ENCODE measurements around the gene CLIP2. TPM values are rescaled to one million over a fixed set of nuclear protein-coding genes. Genes with fewer than 3 reads are reported as not detected.
"Not testable (repeated sequence)": the region's sequence is repeated elsewhere in the genome, so short reads cannot be mapped to it uniquely, and the experiment has no call there.

CLIP2 gene
- total RNA-seq, 1 donor from 2014 or later = 32.6 TPM

DNA sequence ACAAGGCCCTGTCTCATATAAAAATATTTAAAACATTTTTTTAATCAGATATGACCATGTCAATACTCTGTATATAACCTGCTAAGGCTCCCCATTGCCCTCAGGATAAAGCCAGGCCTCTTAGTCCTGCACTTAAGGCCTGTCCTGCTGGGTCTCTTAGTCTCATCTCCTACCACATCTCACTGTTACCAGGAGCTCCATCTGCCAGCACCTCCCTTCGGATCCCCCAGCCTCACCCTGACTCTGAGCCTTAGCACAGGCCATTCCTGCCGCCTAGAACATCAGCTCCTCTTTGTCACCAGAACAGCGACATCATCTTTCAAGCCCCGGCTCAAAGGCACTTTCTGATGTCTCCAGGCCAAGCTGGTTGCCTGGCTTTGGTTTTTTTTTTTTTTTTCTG is 138.8 kb downstream of the CLIP2 start:
- TF ChIP-seq, protein P1, sequence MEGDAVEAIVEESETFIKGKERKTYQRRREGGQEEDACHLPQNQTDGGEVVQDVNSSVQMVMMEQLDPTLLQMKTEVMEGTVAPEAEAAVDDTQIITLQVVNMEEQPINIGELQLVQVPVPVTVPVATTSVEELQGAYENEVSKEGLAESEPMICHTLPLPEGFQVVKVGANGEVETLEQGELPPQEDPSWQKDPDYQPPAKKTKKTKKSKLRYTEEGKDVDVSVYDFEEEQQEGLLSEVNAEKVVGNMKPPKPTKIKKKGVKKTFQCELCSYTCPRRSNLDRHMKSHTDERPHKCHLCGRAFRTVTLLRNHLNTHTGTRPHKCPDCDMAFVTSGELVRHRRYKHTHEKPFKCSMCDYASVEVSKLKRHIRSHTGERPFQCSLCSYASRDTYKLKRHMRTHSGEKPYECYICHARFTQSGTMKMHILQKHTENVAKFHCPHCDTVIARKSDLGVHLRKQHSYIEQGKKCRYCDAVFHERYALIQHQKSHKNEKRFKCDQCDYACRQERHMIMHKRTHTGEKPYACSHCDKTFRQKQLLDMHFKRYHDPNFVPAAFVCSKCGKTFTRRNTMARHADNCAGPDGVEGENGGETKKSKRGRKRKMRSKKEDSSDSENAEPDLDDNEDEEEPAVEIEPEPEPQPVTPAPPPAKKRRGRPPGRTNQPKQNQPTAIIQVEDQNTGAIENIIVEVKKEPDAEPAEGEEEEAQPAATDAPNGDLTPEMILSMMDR (IDR thresholded peaks at IDR 0.05) = no peak
- peaks cover 17% of the 10 kb centered on the region for H3K4me1 Mint-ChIP-seq (ENCODE audit: low read depth)
- no peaks in the 10 kb centered on the region for H3K9me3 Mint-ChIP-seq (ENCODE audit: low read depth)
- peak; percentile 40 for DNase-seq (ENCODE audit: low spot score)
- no peaks in the 10 kb centered on the region for H3K36me3 Mint-ChIP-seq (ENCODE audit: low read depth)
- H3K27ac Mint-ChIP-seq (ENCODE audit: unreplicated experiment) = no peak overlapping the region
- H3K4me3 Mint-ChIP-seq (ENCODE audit: unreplicated experiment) = no peak overlapping the region
- H3K27me3 Mint-ChIP-seq (ENCODE audit: low read depth) = no peaks in the 10 kb centered on the region

DNA sequence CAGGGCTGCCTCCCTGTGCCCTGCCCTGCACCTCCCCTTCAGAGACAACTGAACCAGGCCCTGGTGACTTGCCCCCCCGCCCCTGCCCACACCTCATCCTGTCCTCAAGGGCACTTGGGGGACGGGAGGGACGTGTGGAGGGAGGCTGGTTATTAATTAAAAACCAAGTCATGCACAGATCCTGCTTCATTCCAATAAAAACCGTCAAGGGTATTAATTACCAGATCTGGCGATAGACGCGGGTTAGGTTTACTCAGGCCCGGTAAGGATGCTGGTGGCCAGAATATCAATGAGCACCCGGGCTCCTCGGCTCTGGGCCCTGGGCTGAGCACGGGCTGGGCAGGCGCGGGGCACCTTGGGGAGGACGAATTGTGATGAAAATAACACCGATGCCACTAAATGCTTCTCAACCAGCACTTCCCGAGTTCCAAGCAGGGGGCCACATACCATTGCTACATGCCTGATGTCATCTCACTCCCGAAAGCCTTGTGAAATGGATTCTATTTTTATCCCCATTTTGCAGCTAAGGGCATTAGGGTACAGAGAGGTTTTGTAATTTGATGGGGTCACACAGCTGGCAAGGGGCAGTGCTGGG is 140.0 kb downstream of the CLIP2 start:
- peak overlapping the region; percentile 73 for H3K27ac Mint-ChIP-seq (ENCODE audit: unreplicated experiment)
- DNase-seq (ENCODE audit: low spot score) = peak; percentile 42
- H3K36me3 Mint-ChIP-seq (ENCODE audit: low read depth) = no peaks in the 10 kb centered on the region
- H3K4me3 Mint-ChIP-seq (ENCODE audit: unreplicated experiment) = no peak overlapping the region
- H3K9me3 Mint-ChIP-seq (ENCODE audit: low read depth) = no peaks in the 10 kb centered on the region
- TF ChIP-seq, protein P1 (IDR thresholded peaks at IDR 0.05) = peak; percentile 30
- peaks cover 17% of the 10 kb centered on the region for H3K4me1 Mint-ChIP-seq (ENCODE audit: low read depth)
- H3K27me3 Mint-ChIP-seq (ENCODE audit: low read depth) = no peaks in the 10 kb centered on the region

DNA sequence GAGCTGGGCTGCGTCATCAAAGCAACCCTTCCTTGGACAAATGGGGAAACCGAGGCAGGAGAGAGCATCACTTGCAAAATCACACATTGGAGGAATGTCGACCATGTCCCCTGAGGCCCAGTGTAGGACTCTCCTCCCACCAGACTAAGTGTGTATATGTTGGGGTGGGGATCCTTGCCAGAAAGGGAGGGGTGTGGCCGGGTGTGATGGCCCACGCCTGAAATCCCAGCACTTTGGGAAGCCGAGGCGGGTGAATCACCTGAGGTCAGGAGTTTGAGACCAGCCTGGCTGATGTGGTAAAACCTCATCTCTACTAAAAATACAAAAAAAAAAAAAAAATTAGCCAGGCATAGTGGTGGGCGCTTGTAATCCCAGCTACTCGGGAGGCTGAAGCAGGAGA is 141.2 kb downstream of the CLIP2 start:
- peak; percentile 50 for DNase-seq (ENCODE audit: low spot score)
- peak overlapping the region; percentile 57 for H3K27ac Mint-ChIP-seq (ENCODE audit: unreplicated experiment)
- H3K4me3 Mint-ChIP-seq (ENCODE audit: unreplicated experiment) = not testable (repeated sequence)

DNA sequence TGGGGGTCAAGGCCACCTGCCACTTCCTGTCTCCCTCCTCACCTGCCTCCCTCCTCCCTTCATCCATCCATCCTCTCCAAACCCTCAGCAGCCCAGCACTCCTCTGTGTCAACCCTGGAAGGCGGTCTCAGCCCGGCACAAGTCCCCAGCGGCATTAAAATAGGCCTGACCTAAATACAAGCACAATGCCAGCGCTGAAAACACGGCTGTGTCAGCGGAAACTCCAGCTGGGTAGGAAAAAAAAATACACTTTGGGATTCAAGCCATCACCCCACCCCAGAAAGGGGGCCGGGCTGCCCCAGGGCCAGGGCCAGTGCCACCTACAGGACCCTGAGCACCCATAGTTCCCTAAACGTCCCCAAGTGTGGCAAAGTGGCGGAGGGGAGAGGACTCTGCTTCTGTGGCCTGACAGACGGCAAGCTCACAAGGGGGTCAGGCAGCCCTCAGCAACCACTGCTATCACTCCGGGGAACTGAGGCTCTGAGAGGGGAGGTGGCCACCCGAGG is 141.8 kb downstream of the CLIP2 start:
- Mint-ChIP-seq H3K9me3 (ENCODE audit: low read depth) (no peaks in the 10 kb centered on the region), H3K4me1 (ENCODE audit: low read depth) (peaks cover 17% of the 10 kb centered on the region), H3K27ac (ENCODE audit: unreplicated experiment) (peak overlapping the region; percentile 57), H3K27me3 (ENCODE audit: low read depth) (no peaks in the 10 kb centered on the region), H3K4me3 (ENCODE audit: unreplicated experiment) (no peak overlapping the region), H3K36me3 (ENCODE audit: low read depth) (no peaks in the 10 kb centered on the region)
- TF ChIP-seq, protein P1 (IDR thresholded peaks at IDR 0.05) = no peak
- peak; percentile 75 for DNase-seq (ENCODE audit: low spot score)

More for the DNA sequence above, 141.2 kb downstream of the CLIP2 start:
- not testable (repeated sequence) for H3K27me3 Mint-ChIP-seq (ENCODE audit: low read depth); H3K36me3 Mint-ChIP-seq (ENCODE audit: low read depth); H3K9me3 Mint-ChIP-seq (ENCODE audit: low read depth)
- peaks cover 17% of the 10 kb centered on the region for H3K4me1 Mint-ChIP-seq (ENCODE audit: low read depth)

DNA sequence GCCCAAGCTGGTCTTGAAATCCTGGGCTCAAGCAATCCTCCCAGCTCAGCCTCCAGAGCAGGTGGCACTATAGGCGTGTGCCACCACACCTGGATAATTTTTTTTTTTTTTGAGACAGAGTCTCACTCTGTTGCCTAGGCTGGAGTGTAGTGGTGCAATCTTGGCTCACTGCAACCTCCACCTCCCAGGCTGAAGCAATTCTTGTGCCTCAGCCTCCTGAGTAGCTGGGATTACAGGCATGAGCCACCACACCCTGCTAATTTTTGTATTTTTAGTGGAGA is 148.0 kb downstream of the CLIP2 start:
- not testable (repeated sequence) for H3K27me3 Mint-ChIP-seq (ENCODE audit: low read depth); H3K27ac Mint-ChIP-seq (ENCODE audit: unreplicated experiment); H3K36me3 Mint-ChIP-seq (ENCODE audit: low read depth); H3K4me1 Mint-ChIP-seq (ENCODE audit: low read depth); H3K9me3 Mint-ChIP-seq (ENCODE audit: low read depth); H3K4me3 Mint-ChIP-seq (ENCODE audit: unreplicated experiment)
- DNase-seq (ENCODE audit: low spot score) = peak; percentile 13

DNA sequence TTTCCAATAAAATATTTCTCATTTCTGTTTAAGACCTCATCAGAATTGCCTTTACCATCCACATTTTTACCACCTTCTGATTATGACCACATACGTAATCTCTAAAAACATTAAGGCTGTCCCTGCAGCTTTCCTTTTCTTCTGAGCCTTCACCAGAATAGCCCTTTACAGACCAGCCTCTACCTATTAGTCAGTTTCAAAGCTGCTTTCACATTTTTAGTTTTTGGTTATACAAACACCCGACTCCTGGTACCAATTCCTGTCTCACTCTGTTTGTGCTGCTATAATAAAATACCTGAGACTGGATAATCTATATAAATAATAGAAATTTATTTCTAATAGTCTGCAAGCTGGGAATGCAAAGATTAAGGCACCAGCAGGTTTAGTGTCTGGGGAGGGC is 149.1 kb downstream of the CLIP2 start:
- Mint-ChIP-seq H3K27ac (ENCODE audit: unreplicated experiment) (no peak overlapping the region), H3K9me3 (ENCODE audit: low read depth) (peaks cover 5% of the 10 kb centered on the region), H3K27me3 (ENCODE audit: low read depth) (peaks cover 2% of the 10 kb centered on the region), H3K4me3 (ENCODE audit: unreplicated experiment) (no peak overlapping the region), H3K4me1 (ENCODE audit: low read depth) (peaks cover 6% of the 10 kb centered on the region), H3K36me3 (ENCODE audit: low read depth) (no peaks in the 10 kb centered on the region)
- DNase-seq (ENCODE audit: low spot score) = no peak
- TF ChIP-seq, protein P1 (IDR thresholded peaks at IDR 0.05) = no peak

Data from chondrocyte (in vitro differentiated cells).